GM19035 (cell line): Measurements from ENCODE around the gene MIF4GD.
A peak's percentile ranks its signal among the peaks of the same experiment; 100 is the strongest.
"Not testable (repeated sequence)": the region's sequence is repeated elsewhere in the genome, so short reads cannot be mapped to it uniquely, and the experiment has no call there.

Source experiments
- ATAC-seq: cut with Tn5 transposase; IDR thresholded peaks from one replicate; pipeline ENCODE4 v1.9.1; 2021; ENCODE audit not compliant: unreplicated experiment

MIF4GD gene

GRCh38 chr17:75288770-75289114, 17.7 kb upstream of the MIF4GD start:
- peak; percentile 24 for ATAC-seq

GRCh38 chr17:75288359-75288758, 17.3 kb upstream of the MIF4GD start:
- no peak for ATAC-seq

- no peak for ATAC-seq
These were observed 16.2 kb upstream of the MIF4GD start for GRCh38 chr17:75287221-75287620.

- ATAC-seq = no peak
These were observed 14.1 kb upstream of the MIF4GD start for GRCh38 chr17:75285123-75285522.

GRCh38 chr17:75280189-75280588, 9.2 kb upstream of the MIF4GD start:
- not testable (repeated sequence) for ATAC-seq

- no peak for ATAC-seq
These were observed 6.6 kb upstream of the MIF4GD start for GRCh38 chr17:75277664-75278071.

- ATAC-seq = no peak
These were observed 3.1 kb upstream of the MIF4GD start for GRCh38 chr17:75273977-75274708.

GRCh38 chr17:75272848-75273184, 1.8 kb upstream of the MIF4GD start:
- no peak for ATAC-seq

GRCh38 chr17:75271955-75272847, 1.2 kb upstream of the MIF4GD start:
- no peak for ATAC-seq

- peak; percentile 75 for ATAC-seq
These were observed 363 bp upstream of the MIF4GD start for GRCh38 chr17:75271233-75271954.

GRCh38 chr17:75270218-75270965, 639 bp downstream of the MIF4GD start:
- ATAC-seq = peak; percentile 44

- ATAC-seq = peak; percentile 1
These were observed 1.2 kb downstream of the MIF4GD start for GRCh38 chr17:75269844-75270217.

- no peak for ATAC-seq
These were observed 3.4 kb downstream of the MIF4GD start for GRCh38 chr17:75267411-75268232.

GRCh38 chr17:75267153-75267410, 3.9 kb downstream of the MIF4GD start:
- ATAC-seq = no peak

- no peak for ATAC-seq
These were observed 4.5 kb downstream of the MIF4GD start for GRCh38 chr17:75266316-75267152.

GRCh38 chr17:75265614-75266315, 5.3 kb downstream of the MIF4GD start:
- ATAC-seq = no peak

- no peak for ATAC-seq
These were observed 8.0 kb downstream of the MIF4GD start for GRCh38 chr17:75263055-75263454.

GRCh38 chr17:75262112-75262606, 8.9 kb downstream of the MIF4GD start:
- no peak for ATAC-seq
